GM18526 (cell line): ENCODE data around the gene ARHGEF12.

Experiments used
- POLR2A ChIP-seq: IDR thresholded peaks from 3 replicates; pipeline ENCODE4 v1.6.1; 2011; ENCODE audit not compliant: insufficient read length; ENCODE audit errors: extremely low read depth

The ARHGEF12 gene

DNA sequence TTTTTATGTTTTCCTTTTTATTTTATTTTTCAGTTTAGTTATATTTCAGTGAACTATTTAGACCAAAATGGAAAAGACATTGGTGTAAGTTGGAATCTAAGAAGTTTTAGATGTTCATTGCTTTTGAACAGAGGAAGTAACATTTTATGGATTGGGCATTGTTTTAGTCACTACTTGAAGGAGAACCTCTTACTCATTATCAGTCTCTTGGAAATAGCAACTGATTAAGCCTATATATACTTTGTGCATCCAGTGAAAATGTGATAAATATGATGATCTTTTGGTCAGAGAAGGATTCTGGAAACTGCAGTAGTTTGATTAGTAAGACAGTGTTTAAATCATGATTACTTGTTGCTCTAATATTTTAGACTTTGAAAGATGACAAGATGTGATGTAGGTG lies 14.4 kb downstream of the ARHGEF12 start:
- TF ChIP-seq POLR2A, result no peak

DNA sequence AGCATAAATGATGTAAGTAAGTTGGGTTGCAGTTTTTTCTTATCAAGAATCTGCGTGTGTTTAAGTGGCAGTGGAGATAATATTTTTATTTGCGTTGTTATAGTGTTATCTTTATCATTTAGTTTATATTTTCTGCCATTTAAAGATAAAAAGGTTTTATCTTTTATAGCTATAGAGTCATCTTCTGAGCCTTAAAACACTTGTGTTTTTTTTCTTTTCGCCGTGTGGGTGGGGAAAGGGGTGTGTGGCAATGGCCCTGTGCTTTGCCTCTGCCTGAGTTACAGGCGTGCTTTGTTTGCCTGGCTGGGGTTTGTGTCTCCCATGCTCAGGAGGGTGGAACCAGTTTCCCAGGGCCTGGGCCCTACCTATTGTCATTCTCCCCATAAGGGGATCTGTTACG lies 16.2 kb downstream of the ARHGEF12 start:
- TF ChIP-seq POLR2A, result no peak

DNA sequence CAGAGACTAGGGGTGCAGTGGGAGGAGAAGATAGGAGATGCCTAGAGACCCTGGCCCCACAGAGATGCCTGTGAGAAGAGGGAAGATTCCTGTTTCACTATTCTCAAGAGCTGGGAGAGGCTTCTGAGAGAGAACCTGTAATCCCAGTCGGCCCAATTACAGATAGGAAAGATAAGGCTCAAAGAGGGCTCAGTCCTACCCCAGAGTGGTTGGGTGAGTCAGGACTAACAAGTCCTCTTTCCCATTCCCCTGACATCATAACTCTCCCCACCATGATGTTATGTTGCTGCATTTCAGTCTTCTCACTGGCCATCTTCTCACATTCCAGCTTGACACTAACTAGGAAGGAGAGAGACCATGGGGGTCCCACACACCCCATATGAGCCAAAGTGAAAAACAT lies 17.9 kb downstream of the ARHGEF12 start:
- TF ChIP-seq POLR2A, result no peak

DNA sequence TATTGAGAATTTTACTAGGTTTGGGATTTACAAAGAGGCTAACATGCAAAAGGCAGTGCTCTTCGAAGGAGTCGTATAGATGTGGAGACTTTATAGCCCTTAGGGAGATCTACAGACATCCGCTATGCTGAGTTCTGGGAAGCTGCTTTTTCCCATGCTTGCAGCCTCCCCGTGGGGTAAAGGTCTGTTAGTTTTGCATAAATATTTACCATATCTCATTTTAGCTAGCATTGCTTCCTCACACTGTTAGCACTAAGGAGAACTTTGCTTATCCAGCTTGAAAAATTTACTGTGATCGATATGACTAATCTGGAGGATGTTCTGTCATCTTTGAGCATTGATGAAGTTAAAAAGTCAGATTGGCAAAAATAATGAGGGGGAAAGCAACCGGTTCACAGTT lies 18.6 kb downstream of the ARHGEF12 start:
- no peak for TF ChIP-seq POLR2A

DNA sequence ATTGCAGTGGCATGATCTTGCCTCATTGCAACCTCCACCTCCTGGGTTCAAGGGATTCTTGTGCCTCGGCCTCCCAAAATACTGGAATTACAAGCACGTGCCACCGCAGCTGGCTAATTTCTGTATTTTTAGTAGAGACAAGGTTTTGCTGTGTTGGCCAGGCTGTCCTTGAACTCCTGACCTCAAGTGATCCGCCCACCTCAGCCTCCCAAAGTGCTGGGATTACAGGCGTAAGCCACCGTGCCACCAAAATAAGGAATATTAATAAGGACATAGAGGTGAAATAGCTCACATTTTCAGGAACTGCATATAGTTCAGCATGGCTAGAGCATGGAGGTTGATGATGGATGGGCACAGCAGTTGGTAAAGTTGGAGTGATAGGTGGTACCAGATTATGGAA lies 21.4 kb downstream of the ARHGEF12 start:
- TF ChIP-seq POLR2A, result no peak

DNA sequence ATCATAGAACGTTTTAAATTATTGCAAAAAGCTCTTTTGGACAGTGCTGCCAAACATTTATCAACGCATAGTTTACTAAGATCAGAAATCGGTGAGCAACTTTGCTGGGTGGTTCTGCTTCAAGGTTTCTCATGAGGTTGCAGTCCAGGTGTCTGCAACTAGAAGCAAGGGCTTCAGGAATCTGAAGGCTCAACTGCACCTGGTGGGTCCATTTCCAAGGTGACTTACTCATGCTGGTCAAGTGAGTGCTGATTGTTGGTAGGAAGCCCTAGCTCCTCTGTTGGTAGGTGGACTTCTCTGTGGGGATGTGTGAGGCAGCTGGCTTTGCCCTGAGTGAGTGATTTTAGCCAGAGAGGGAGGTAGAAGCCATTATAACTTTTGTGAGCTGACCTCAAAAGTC lies 22.5 kb downstream of the ARHGEF12 start:
- no peak for TF ChIP-seq POLR2A

DNA sequence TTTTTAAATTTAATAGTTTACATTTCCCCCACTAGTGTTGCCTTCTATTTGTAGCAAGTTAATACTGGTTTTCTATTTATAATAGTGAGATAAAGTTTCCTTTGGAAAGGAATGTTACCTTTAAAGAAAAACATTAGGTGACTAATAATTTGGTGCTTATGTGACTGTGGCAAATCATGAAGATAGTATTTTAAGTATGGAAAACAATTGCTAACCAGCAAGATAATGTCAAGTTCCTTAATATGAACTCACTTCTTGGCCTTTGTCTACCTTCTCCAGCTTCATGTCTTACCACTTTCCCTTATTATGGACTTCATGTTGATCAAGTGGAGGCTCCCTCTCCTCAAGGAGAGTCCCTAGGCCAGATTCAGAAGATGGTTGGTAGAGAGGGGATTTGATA lies 27.2 kb downstream of the ARHGEF12 start:
- TF ChIP-seq POLR2A, result no peak

DNA sequence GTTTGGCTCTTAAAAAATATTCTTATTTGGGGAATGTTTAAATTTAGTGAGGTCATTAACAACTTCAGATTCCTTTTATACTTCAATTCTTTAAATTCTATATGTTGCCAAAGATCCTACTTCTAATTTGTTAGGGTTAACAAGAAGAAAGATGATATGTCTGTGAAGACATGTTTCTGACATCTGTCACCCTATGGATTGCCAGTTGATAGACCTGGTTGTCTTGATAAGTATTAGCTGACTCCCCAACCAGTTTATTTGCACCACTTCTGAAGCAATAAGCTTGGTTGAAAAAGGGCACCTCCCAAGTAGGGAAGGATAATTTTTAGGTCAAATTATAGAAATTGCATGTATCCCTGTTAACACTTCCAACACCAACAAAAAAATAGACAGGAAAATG lies 29.3 kb downstream of the ARHGEF12 start:
- TF ChIP-seq POLR2A, result no peak

DNA sequence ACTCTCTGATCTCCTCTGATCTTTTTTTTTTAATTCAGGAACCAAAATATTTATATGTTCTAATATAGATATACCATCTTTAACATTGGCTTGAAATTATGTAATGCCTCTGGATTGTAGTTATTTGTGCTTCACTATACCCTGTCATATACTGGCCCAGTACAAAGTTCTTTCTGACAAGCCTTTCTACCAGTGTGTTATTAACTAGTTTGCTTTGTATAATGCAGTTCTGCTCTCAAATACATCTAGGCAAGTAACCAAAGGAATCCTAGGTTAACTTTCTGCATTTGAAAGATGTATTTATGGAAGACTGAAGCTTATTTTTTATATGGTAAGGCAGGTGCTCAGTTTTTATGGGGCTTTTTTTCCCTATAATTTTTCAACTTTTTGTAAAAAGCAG lies 36.1 kb downstream of the ARHGEF12 start:
- TF ChIP-seq POLR2A, result no peak

DNA sequence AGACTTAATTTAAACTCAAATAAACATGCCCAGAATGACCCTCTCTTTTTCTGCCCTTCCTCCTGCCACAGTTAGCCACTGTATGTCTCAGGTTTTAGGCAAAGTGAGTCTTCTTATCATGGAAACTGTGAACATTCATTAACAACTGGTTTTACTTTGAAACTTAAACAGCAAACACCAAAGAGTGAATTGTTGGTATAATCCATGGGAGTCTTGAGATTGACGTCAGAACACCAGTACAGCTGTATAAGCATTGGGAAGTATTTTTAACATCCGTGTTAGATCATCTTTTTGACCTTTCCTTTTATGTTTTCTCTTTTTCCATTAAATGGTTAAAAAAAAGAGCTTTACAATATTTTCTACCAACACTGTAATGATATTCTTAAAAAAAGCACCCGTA lies 38.9 kb downstream of the ARHGEF12 start:
- no peak for TF ChIP-seq POLR2A

DNA sequence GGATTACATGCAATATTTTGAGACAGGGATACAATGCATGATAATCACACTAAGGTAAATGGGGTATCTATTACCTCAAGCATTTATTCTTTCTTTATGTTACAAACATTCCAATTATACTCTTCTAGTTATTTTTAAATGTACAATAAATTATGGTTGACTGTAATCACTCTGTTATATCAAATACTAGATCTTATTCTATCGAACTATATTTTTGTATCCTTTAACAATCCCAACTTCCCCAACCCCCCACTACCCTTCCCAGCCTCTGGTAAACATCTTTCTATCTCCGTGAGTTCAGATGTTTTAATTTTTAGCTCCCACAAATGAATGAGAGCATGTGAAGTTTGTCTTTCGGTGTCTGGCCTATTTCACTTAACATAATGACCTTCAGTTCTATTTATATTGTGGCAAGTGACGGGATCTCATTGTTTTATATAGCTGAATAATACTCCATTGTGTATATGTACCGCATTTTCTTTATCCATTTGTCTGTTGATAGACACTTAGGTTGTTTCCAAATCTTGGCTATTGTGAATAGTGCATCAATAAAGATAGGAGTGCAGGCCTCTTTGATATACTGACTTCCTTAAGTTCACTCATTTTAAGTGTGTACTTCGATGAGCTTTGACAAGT lies 40.5 kb downstream of the ARHGEF12 start:
- no peak for TF ChIP-seq POLR2A

DNA sequence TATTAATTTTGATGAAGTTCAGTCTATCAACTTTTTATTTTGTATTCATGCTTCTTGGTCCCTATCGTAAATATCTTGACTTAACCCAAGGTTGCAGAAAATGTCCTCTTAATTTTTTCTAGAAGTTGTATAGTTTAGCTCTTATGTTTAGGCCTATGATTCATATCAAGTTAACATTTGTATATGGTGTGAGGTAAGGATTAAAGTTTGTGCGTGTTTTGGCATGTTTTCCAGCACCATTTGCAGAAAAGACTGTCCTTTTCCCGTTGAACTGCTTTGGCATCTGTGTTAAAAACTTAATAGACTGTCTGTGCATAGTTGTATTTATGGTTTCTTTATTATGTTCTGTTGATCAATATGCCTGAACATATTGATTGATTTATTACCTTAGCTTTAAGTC lies 42.3 kb downstream of the ARHGEF12 start:
- TF ChIP-seq POLR2A, result no peak

DNA sequence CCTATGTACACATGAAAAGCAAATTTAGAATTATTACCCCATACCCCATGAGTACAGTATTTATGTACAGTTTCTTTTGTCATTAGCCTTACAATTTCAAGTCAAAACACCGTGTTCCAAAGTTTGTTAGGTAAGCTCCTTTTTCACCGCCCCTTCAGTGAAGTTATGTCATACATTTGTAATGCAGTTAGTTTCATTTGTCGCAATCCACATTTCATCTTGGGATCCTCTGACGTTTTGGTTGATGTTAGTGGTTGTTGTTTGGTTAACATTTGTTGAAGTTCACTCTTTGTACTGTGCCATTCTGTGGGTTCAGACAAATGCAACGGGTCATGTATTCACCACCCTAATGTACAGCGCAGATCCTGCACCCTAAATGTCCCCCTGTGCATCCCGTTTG lies 45.2 kb downstream of the ARHGEF12 start:
- TF ChIP-seq POLR2A, result no peak

DNA sequence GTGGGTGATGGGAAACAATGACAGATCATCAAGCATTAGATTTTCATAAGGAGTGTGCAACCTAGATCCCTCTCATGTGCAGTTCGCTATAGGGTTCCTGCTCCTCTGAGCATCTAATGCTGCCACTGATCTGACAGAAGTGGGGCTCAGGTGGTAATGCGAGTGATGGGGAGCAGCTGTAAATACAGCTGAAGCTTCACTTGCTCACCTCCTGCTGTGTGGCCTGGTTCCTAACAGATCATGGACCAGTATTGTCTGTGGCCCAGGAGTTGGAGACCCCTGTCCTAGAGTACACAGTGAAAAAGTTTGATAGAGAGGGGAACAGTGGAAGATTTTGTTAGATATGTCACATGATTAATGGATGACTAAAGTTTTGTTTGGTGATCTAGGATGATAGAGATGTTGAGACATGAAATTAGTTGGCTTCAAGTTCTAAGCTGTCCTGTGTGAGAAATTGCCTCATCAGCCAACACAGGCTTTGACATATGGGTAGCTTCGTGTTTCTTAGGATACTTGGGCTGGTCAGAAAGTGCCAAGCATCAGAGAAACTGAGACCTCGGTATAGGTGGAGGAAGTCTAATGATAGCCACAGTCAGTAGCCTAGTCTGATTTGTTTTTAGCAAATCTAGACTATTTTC lies 47.4 kb downstream of the ARHGEF12 start:
- no peak for TF ChIP-seq POLR2A

DNA sequence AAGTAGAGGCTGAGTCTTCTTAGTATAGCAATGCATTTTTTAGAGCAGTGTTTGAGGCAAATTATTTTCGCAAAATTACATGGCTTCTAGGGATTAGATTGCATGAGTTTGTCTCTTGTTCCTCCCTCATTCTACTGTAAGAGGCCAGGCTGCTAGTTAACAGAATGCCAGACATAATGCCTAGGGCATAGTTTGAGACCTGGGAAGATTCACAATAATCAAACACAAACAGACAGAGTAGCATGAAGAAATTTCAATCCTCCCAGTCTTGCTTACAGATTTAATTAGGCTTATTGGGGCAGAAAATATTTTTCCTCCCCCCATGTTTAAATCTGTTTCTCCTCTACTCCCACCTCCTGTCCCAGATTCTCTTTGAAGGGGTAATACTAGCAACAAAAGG lies 48.3 kb downstream of the ARHGEF12 start:
- TF ChIP-seq POLR2A, result no peak

DNA sequence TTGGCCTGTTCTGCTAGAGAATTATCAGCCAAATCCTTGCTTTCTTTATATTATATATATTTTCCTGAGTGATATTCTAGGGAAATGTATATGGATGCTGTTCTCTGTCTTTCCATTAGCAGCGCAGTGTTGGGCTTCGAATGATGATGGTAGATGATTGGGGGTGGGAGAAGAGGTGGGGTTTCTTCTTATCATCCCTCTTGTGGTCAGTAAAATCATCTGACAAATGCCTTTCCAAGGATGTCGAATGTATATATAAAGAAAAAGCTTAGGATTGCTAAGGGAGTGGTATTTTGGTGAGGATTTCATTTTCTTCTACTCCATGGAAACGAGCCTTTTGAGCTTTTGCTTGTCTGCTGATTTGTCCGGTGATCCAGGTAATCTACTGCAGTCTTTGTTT lies 48.9 kb downstream of the ARHGEF12 start:
- TF ChIP-seq POLR2A, result no peak

DNA sequence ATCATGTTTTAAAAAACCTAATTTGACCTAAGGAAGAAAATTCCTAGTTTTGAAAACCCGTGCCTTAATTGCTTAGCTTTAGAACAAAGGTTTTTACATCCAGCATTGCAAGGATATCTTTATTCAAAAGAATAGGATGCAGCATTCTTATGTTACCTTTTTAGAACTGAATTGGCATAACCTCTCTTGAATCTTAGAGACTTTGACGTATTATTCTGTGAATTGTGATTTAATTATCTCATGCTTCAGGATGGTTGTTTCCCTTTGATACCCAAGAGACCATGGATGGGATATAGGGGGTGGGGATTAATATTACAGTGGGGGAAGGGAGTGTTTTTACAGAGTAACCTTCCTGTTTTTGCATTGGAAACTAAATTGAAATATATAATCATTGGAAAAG lies 49.4 kb downstream of the ARHGEF12 start:
- no peak for TF ChIP-seq POLR2A
